SH-SY5Y (cell line): Measurements from ENCODE around the gene NR2F1-AS1.

Source experiments
- GATA2 ChIP-seq: IDR thresholded peaks from 2 replicates; pipeline ENCODE4 v1.6.1; 2011; ENCODE audit warnings: mild to moderate bottlenecking, low read depth, low read length
- GATA3 ChIP-seq: IDR thresholded peaks from 2 replicates; pipeline ENCODE4 v1.6.1; 2011; ENCODE audit warnings: low read depth, mild to moderate bottlenecking, low read length, moderate library complexity

NR2F1-AS1 gene

GRCh38 chr5:93580927-93581445, at the start of gene NR2F1-AS1:
Gene NR2F1-AS1 (minus strand): TSS chr5:93581219.
- TF ChIP-seq GATA2 (no peak), GATA3 (no peak)

DNA sequence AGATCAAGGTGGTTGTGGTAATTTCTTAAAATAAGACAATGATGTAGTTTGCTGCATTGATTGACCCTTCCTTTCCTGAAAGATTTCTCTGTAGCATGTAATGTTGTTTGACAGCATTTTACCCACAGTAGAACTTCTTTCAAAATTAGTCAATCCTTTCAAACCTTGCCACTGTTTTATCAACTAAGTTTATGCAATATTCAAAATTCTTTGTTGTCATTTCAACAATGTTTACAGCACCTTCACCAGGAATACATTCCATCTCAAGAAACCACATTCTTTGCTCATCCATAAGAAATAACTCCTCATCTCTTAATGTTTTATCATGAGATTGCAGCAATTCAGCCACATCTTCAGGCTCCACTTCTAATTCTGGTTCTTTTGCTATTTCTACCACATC, 45.8 kb upstream of the NR2F1-AS1 start:
- TF ChIP-seq GATA3 (no peak), GATA2 (no peak)

DNA sequence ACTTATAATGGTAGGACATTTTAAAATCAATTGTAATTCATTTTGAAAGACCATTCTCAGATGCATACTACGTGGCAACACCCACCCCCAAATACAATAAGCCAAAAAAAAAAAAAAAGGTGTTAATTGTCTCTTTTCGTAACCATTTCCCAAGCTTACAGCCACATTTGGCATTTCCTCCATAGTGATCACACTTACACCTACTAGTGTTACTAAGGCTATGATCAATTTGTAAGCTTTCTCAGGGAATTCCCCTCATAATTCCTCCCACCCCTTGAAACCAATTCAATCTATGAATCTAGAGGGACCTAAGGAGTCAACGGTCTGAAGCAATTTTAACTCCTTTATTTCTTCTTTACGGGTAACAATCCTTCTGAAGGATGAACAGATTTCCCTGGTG, 42.1 kb upstream of the NR2F1-AS1 start:
- TF ChIP-seq GATA2, result no peak; the same call in 1 of the 2 replicates
- no peak for TF ChIP-seq GATA3

GRCh38 chr5:93622240-93622885, 41.3 kb upstream of the NR2F1-AS1 start:
- TF ChIP-seq GATA2 (no peak), GATA3 (no peak)

DNA sequence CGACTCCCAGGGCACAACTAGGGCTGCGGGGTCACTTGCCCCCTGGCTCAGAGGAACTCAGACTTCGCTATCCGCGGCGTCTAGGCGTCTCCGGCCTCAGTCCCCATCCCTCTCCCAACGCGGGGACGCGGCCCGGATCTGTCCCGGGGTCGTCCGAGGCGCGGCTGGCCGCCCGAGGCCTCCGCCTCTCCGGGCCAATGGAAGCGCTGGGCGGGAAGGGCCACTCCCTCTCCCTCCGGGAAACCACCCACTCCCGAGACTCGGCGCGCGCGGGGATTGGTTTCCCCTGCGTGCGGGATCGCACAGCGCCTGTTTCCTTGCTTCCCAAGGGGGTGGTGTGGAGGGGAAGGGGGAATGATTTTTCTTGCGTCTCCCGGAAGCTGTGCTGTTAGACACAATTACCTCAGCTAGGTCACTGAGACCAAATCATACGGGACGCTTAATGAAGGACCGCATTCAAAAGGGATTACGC, 40.3 kb upstream of the NR2F1-AS1 start:
- no peak for TF ChIP-seq GATA3
- no peak for TF ChIP-seq GATA2

GRCh38 chr5:93620487-93621326, 39.7 kb upstream of the NR2F1-AS1 start:
- TF ChIP-seq GATA2 (peak; percentile 76), GATA3 (no peak)

- no peak for TF ChIP-seq GATA2
- TF ChIP-seq GATA3, result no peak
These were observed 35.6 kb upstream of the NR2F1-AS1 start for GRCh38 chr5:93616538-93617174.

DNA sequence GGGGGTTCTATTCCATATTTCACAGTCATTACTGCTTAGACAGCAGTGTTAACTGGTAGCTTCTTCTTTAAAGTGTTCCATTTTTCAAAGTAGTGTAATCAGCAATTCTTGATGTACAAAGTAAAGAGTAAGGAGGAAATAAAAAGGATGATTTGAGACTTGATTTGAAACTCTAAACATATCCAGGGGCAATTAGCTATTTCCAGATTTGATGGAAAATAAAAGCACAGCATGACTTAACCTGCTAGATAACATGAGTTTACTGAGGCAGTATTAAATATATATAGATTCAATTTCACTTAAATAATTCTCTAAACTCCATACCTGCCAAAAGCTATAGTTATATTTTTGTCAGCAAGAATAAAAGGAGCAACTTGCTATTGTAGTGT, 31.8 kb upstream of the NR2F1-AS1 start:
- no peak for TF ChIP-seq GATA3
- TF ChIP-seq GATA2, result no peak

GRCh38 chr5:93611976-93612854, 31.2 kb upstream of the NR2F1-AS1 start:
- no peak for TF ChIP-seq GATA2
- no peak for TF ChIP-seq GATA3

DNA sequence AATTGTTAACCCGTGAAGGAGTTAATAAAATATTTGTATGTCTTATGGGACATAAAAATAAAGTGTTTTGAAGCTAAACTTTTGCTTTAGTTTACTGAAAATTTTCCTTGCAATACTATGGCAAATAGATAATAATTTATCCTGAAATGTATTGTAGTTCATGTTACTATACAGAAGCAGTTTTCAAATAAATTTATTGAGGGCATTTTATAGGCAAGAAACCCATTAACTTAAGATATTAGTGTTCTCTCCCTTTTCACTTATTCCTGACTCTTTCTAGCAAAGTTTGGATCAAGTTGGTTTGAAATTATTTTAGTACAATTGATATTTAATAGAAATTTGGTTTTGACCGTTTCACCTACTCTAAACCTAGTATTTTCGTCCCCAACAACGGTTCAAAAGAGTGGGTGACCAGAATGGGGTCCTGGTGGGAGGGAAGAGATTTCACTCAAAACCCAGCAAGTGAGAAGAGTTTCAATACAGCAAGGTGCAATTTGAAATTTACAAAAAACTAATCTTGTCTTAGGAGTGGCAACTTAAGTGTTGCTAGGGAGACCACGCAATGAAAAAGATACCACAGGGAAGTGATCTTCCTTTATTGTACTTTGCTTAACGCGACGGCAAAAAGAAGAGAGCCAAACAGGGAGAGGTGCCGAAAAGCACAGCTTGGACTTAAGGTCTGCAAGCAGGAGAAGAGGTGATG, 30.4 kb upstream of the NR2F1-AS1 start:
- no peak for TF ChIP-seq GATA3
- TF ChIP-seq GATA2, result no peak

DNA sequence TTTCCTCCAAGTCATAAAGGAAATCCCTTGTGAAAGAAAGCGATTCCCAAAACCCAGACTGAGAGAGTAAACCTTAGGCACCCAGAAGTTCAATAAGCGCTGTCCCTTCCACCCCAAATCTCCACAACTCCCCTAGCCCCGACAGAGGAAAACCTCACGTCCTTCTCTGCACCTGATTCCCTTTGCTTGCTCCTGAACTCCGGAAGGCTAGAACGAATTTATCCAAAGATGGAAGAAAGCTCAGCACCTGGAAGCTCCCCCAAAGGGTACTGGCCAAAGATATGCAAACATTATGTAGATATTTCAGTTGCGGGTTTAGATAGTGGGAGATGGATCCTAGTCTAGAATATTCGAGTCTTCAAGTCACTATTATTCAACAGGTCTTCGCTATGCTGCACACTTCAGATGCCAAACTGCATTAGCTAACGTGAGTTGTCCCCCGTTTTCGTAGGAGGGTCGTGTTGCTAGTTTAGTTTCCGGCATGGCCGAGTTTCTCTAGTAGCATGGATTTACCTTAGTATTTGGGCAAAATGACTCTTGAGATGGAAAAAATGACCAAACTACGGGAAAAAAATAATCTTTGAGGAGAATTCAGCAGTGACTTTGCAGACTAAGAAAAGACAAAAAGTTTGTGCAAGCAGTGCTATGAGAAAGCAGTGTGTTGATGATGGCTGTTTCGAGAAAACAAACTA, 29.7 kb upstream of the NR2F1-AS1 start:
- TF ChIP-seq GATA3 (no peak), GATA2 (no peak)

DNA sequence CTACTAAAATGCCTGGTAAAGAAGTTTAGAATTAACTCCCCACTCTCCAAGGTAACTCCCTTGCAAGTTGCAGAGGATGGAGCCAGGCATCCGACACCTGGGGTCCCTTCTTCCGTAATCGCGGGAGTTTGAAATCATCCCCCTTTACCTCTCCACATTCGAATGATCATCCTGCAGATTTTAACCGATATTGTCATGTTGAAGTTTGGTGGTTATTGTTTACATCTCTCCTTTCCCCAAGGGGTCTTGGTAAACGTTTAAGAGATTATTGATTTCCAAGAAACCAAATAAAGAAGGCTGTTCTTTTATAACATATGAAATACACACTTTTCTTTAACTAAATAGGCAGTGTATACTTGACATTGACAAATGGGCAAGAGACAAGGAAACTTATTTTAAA, 28.7 kb upstream of the NR2F1-AS1 start:
- TF ChIP-seq GATA2 (no peak), GATA3 (no peak)

DNA sequence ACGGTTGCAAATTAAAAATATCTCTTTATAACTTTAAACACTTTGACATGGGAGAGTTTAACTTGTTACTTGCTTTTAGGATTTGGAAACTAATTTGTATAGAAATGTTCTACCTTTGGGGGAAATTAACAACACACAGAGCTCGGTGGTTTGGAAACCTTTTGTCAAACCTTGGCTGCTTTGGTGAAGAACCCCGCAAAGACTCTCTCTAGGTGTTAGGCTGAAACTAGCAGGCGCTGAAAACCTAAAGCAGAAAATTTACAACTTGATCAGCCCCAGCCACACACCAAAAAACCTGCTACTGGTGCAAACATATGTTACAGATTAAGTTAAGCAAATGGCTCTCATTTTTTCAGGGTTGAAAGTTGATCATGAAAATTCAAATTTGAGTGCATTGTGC, 27.8 kb upstream of the NR2F1-AS1 start:
- TF ChIP-seq GATA2 (no peak), GATA3 (no peak)
